ENCODE results near the gene SYNCRIP. TPM values are rescaled to one million over a fixed set of nuclear protein-coding genes. Genes with fewer than 3 reads are reported as not detected.
"Not testable (repeated sequence)": the region's sequence is repeated elsewhere in the genome, so short reads cannot be mapped to it uniquely, and the experiment has no call there.

The SYNCRIP gene
- total RNA-seq, 1 donor from 2014 or later: 96.8 TPM

DNA sequence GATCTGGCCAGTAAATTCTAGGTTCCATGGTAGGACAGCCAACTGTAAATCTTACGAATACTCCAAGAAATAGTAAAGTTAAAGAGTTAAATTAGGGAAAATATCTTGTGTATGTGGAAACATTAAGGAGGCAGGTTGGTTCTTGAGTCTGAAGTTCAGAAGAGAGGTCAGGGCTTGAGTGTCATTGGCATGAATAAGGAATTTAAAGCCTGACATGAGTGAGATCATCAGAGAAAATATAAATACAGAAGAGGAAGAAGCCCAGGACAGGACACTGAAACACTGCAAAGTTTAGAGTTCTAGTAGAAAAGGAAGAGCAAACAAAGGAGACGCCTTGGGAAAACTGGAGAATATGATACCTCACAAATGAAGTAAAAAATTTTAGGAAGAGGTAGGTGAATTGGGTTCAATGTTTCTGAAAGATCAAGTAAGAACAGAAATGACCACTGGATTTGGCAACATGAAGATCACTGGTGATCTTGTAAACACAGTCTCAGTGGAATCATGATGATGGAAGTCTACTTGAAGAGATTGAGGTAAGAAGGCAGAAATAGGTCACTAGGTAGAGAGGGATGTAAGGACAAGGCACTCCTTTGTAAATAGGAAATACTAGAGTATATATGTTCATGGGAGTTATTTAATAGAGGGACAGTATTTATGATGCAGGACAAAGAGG, 41.6 kb upstream of the SYNCRIP start:
- H3K27ac Mint-ChIP-seq (ENCODE audit: unreplicated experiment): no peak overlapping the region
- H3K27me3 Mint-ChIP-seq (ENCODE audit: unreplicated experiment): no peaks in the 10 kb centered on the region
- no peaks in the 10 kb centered on the region for H3K9me3 Mint-ChIP-seq (ENCODE audit: unreplicated experiment)
- DNase-seq (ENCODE audit: low spot score): no peak
- no peaks in the 10 kb centered on the region for H3K4me1 Mint-ChIP-seq (ENCODE audit: unreplicated experiment)
- TF ChIP-seq, protein P1, sequence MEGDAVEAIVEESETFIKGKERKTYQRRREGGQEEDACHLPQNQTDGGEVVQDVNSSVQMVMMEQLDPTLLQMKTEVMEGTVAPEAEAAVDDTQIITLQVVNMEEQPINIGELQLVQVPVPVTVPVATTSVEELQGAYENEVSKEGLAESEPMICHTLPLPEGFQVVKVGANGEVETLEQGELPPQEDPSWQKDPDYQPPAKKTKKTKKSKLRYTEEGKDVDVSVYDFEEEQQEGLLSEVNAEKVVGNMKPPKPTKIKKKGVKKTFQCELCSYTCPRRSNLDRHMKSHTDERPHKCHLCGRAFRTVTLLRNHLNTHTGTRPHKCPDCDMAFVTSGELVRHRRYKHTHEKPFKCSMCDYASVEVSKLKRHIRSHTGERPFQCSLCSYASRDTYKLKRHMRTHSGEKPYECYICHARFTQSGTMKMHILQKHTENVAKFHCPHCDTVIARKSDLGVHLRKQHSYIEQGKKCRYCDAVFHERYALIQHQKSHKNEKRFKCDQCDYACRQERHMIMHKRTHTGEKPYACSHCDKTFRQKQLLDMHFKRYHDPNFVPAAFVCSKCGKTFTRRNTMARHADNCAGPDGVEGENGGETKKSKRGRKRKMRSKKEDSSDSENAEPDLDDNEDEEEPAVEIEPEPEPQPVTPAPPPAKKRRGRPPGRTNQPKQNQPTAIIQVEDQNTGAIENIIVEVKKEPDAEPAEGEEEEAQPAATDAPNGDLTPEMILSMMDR (IDR thresholded peaks at IDR 0.05; ENCODE audit: unreplicated experiment): no peak
- H3K4me3 Mint-ChIP-seq (ENCODE audit: unreplicated experiment): no peak overlapping the region
- H3K36me3 Mint-ChIP-seq (ENCODE audit: low read depth, unreplicated experiment): no peaks in the 10 kb centered on the region

DNA sequence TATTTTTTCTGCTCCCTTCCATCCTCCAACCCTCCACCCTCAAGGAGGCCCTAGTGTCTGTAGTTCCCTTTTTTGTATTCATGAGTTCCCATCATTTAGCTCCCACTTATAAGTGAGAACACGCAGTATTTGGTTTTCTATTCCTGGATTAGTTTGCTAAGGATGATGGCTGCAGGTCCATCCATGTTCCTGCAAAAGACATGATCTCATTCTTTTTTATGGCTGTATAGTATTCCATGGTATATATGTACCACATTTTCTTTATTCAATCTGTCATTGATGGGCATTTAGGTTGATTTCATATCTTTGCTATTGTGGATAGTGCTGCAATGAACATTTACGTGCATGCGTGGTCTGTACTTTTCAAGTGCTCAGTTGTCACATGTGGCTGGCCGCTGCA, 39.2 kb upstream of the SYNCRIP start:
- H3K9me3 Mint-ChIP-seq (ENCODE audit: unreplicated experiment); H3K27ac Mint-ChIP-seq (ENCODE audit: unreplicated experiment); H3K36me3 Mint-ChIP-seq (ENCODE audit: low read depth, unreplicated experiment); DNase-seq (ENCODE audit: low spot score); H3K4me3 Mint-ChIP-seq (ENCODE audit: unreplicated experiment); H3K27me3 Mint-ChIP-seq (ENCODE audit: unreplicated experiment); H3K4me1 Mint-ChIP-seq (ENCODE audit: unreplicated experiment): not testable (repeated sequence)

DNA sequence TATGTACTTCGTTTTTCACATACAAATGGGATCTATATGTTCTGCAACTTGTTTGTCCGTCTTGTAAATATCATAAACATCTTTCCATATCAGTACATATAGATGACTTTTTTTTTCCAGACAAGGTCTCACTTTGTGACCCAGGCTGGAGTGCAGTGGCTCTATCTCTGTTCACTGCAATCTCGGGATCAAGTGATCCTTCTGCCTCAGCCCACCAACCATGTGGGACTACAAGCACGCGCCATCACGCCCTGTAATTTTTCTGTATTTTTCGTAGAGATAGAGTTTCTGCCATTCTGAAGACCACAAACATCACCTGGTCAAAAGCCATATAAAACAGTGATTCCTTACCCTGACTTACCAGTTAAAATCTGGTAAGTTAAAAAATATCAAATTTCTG, 37.7 kb upstream of the SYNCRIP start:
- Mint-ChIP-seq H3K9me3 (ENCODE audit: unreplicated experiment) (no peaks in the 10 kb centered on the region), H3K27ac (ENCODE audit: unreplicated experiment) (no peak overlapping the region), H3K4me1 (ENCODE audit: unreplicated experiment) (peaks cover 23% of the 10 kb centered on the region), H3K4me3 (ENCODE audit: unreplicated experiment) (no peak overlapping the region), H3K27me3 (ENCODE audit: unreplicated experiment) (peaks cover 3% of the 10 kb centered on the region), H3K36me3 (ENCODE audit: low read depth, unreplicated experiment) (peaks cover 5% of the 10 kb centered on the region)
- DNase-seq (ENCODE audit: low spot score): no peak
- TF ChIP-seq, protein P1 (IDR thresholded peaks at IDR 0.05; ENCODE audit: unreplicated experiment): no peak

DNA sequence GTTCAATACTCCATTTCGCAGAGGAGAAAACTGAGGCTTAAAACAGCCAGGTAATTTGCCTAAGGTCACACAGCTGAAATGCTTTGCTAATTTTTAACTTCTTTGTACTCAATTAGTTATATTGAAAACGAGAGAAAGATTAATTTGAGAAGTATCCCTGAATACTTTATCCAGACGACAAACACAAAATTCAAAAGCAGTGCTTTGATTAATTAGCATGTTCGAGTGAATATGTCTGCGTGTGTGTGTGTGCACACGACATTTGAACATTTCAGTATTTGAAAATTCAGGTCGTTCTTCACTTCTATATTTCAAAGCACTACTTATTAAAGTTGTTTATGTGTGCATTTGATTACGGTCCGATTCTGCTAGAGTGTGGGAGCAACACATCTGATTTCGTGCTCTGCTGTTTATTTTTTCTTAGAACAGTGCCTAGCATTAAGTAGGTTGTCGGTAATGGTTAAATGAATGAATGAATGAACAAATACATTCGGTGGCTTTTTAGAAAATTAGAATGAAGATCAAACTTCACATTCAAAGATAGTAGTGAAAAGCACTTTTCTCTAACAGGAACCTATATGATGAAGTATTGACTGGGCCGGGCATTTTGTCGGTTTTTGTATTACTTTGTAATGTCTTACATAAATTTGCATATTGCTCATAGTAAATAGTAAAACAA, 36.9 kb upstream of the SYNCRIP start:
- Mint-ChIP-seq H3K27ac (ENCODE audit: unreplicated experiment) (no peak overlapping the region), H3K36me3 (ENCODE audit: low read depth, unreplicated experiment) (peaks cover 5% of the 10 kb centered on the region), H3K4me1 (ENCODE audit: unreplicated experiment) (peaks cover 23% of the 10 kb centered on the region), H3K9me3 (ENCODE audit: unreplicated experiment) (no peaks in the 10 kb centered on the region), H3K4me3 (ENCODE audit: unreplicated experiment) (peak overlapping the region; percentile 65), H3K27me3 (ENCODE audit: unreplicated experiment) (peaks cover 3% of the 10 kb centered on the region)
- TF ChIP-seq, protein P1 (IDR thresholded peaks at IDR 0.05; ENCODE audit: unreplicated experiment): no peak
- DNase-seq (ENCODE audit: low spot score): no peak

DNA sequence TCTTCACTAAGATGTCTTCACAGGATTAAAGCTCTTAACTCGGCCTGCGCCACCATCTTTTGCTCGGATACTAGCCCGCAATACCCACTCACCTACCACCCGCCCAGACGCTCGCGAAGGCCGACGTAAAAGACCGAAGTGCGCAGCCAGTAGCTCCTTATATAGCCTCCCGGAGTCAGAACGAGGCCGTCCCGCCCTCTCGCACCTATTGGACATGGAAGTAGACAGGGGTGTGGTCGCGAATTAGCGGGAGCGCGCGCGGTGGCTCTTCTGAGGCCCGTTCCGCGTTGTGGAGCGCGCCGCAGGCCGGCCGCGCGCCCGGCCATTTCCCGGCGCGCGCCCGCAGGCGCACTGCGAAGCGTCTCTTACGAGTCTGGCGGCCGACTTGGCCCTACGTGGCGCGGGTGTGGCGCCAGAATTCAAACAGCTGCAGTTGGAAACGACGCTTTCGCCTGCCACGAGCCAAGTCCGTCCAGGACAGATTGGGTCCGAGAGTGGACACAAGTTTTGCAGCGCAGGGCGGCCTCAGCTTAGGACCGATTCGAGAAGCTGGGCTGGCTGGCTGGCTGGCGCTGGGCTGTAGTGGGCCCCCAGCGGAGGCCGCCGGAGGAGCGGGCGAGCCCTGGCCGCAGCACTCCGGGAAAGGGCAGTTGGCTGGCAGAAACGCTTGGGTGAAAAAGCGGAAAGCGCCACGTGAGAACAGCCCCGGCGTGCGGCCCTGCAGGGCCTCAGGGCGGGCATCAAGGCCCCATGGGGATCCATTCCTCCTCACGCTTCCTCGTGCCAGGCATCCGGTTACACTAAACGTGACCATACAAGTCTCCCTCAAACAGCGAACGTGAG, 36.1 kb upstream of the SYNCRIP start:
- DNase-seq (ENCODE audit: low spot score): peak; percentile 97
- Mint-ChIP-seq H3K9me3 (ENCODE audit: unreplicated experiment) (no peaks in the 10 kb centered on the region), H3K36me3 (ENCODE audit: low read depth, unreplicated experiment) (peaks cover 5% of the 10 kb centered on the region), H3K27ac (ENCODE audit: unreplicated experiment) (peak overlapping the region; percentile 93), H3K4me1 (ENCODE audit: unreplicated experiment) (peaks cover 23% of the 10 kb centered on the region), H3K4me3 (ENCODE audit: unreplicated experiment) (peak overlapping the region; percentile 99), H3K27me3 (ENCODE audit: unreplicated experiment) (peaks cover 3% of the 10 kb centered on the region)
- TF ChIP-seq, protein P1 (IDR thresholded peaks at IDR 0.05; ENCODE audit: unreplicated experiment): no peak
